Astrocyte (in vitro differentiated cells and primary cell): Measurements from ENCODE around the gene PPFIA1. TPM values are rescaled to one million over a fixed set of nuclear protein-coding genes. Genes with fewer than 3 reads are reported as not detected.
"Not testable (repeated sequence)": the region's sequence is repeated elsewhere in the genome, so short reads cannot be mapped to it uniquely, and the experiment has no call there.

ENCODE experiments used
- DNase-seq: peaks from one replicate; pipeline ENCODE4 v3.0.0-alpha.2; 2010; ENCODE audit warnings: low read depth
- FAIRE-seq: peaks from 2 replicates; lab custom pipeline; 2011; peaks lifted over from hg19 to GRCh38; lab: Jason Lieb, UNC
- H2AFZ ChIP-seq: 2 replicates; pipeline ENCODE4 v1.6.0; 2012; ENCODE audit warnings: low read depth, low read length, inconsistent platforms
- H3K27ac ChIP-seq: 2 replicates; pipeline ENCODE4 v1.5.1; 2011; ENCODE audit warnings: low read depth, low read length, inconsistent platforms
- H3K27me3 ChIP-seq: 2 replicates; pipeline ENCODE4 v1.6.0; 2011; ENCODE audit warnings: low read length, inconsistent platforms; ENCODE audit not compliant: insufficient read depth
- H3K36me3 ChIP-seq: 2 replicates; pipeline ENCODE4 v1.5.1; 2011; ENCODE audit warnings: low read length, inconsistent platforms; ENCODE audit not compliant: insufficient read depth
- H3K4me1 ChIP-seq: 2 replicates; pipeline ENCODE4 v1.5.1; 2011; ENCODE audit warnings: low read length, inconsistent platforms; ENCODE audit not compliant: insufficient read depth
- H3K4me2 ChIP-seq: 2 replicates; pipeline ENCODE4 v1.6.0; 2012; ENCODE audit warnings: low read length, inconsistent platforms
- H3K4me3 ChIP-seq: 2 replicates; pipeline ENCODE4 v1.5.1; 2011; ENCODE audit warnings: low read depth, mild to moderate bottlenecking, low read length, inconsistent platforms; ENCODE audit not compliant: insufficient read depth
- H3K79me2 ChIP-seq: 2 replicates; pipeline ENCODE4 v1.6.0; 2012; ENCODE audit warnings: mild to moderate bottlenecking, low read length, inconsistent platforms; ENCODE audit not compliant: insufficient read depth
- H3K9ac ChIP-seq: 2 replicates; pipeline ENCODE4 v1.6.0; 2012; ENCODE audit warnings: mild to moderate bottlenecking, low read length, inconsistent platforms
- H3K9me3 ChIP-seq: 2 replicates; pipeline ENCODE4 v1.5.1; 2012; ENCODE audit warnings: low read depth, mild to moderate bottlenecking, low read length, inconsistent platforms; ENCODE audit not compliant: insufficient read depth
- H4K20me1 ChIP-seq: 2 replicates; pipeline ENCODE4 v1.6.0; 2012; ENCODE audit warnings: low read length, inconsistent platforms; ENCODE audit not compliant: insufficient read depth
- H3K27ac Mint-ChIP-seq: one replicate; pipeline ENCODE4 v1.8.0; 2021; ENCODE audit warnings: mild to moderate bottlenecking, mixed read lengths; ENCODE audit not compliant: unreplicated experiment
- H3K27me3 Mint-ChIP-seq: one replicate; pipeline ENCODE4 v1.8.0; 2021; ENCODE audit warnings: low read depth, mixed read lengths; ENCODE audit not compliant: unreplicated experiment
- H3K36me3 Mint-ChIP-seq: one replicate; pipeline ENCODE4 v1.8.0; 2021; ENCODE audit warnings: low read depth, mixed read lengths; ENCODE audit not compliant: unreplicated experiment
- H3K4me1 Mint-ChIP-seq: one replicate; pipeline ENCODE4 v1.8.0; 2021; ENCODE audit warnings: low read depth, mixed read lengths; ENCODE audit not compliant: unreplicated experiment
- H3K4me3 Mint-ChIP-seq: one replicate; pipeline ENCODE4 v1.8.0; 2021; ENCODE audit warnings: mild to moderate bottlenecking, moderate library complexity, mixed read lengths; ENCODE audit not compliant: unreplicated experiment
- H3K9me3 Mint-ChIP-seq: one replicate; pipeline ENCODE4 v1.8.0; 2021; ENCODE audit warnings: mild to moderate bottlenecking, mixed read lengths; ENCODE audit not compliant: unreplicated experiment
- CTCF ChIP-seq: IDR thresholded peaks from 2 replicates; pipeline ENCODE4 v1.5.1; 2011; ENCODE audit warnings: low read depth, mild to moderate bottlenecking, inconsistent platforms, low read length, moderate library complexity; ENCODE audit not compliant: insufficient read depth
- EZH2 ChIP-seq: IDR thresholded peaks from 2 replicates; pipeline ENCODE4 v1.6.1; 2012; ENCODE audit warnings: mild to moderate bottlenecking, low read length, inconsistent platforms; ENCODE audit not compliant: insufficient read depth
- total RNA-seq: library from RNA; stranded (reverse); gene quantifications from 2 replicates; pipeline ENCODE4 v1.2.1, GENCODE V29; 2021

The PPFIA1 gene
- total RNA-seq, 1 donor from 2014 or later: 54.7 TPM

DNA sequence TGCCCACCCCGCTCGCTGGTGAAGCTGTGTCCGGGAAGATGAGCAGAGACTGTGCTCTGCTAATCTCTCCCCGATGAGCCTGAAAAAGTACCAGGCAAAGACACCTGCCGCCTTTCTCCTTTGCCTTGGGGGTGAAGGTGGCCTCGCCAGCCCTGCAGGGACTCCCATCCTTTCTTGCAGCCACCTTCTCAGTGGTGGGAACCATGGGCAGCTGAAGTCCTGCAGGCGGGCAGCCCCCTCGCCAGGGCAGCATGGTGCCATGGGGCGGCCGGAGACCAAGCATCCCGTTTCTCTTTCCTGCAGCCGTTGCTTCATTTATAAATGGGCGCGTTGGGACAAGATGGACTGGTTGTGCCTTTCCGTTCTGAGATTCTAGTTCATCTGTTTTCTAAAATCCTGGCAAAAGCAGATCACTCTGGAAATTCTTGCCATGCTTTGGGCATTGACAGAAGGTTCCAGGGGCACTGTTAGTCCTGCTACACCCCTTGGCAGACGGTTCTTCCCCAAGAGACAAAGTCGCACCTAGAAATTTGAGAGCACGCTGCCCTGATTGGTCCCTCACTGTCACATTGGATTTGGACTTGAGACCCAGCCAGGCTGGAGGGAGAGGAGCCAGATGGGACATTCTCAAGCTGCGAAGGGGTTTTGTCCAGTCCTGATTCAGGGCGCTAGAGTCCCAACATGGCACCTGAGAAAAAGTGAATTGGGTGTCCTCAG lies 135.3 kb downstream of the PPFIA1 start:
- no peak for FAIRE-seq

DNA sequence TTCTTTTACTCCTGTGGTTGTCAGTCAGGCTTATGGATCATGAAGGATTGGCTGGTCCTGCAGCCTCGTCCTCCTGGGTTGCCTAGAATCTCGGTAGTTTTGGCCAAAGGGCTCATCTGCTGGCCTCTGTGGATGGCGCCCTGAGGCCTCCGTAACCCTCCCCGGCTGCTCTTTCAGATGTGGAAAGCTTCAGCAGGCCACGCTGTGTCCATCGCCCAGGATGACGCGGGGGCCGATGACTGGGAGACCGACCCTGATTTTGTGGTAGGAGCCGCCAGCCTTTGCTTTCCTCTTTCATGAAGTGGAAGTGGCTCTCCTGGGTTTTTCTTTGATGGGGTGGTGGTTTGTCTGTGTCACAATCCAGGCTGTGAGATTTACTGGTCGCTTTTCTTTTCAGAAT lies 136.6 kb downstream of the PPFIA1 start:
- Mint-ChIP-seq H3K4me1 (peaks cover 23% of the 10 kb centered on the region), H3K9me3 (no peaks in the 10 kb centered on the region), H3K27ac (no peak overlapping the region), H3K27me3 (no peaks in the 10 kb centered on the region), H3K36me3 (peaks cover 15% of the 10 kb centered on the region), H3K4me3 (no peak overlapping the region)
- Histone ChIP-seq H3K79me2 (peaks cover 87% of the 10 kb centered on the region), H3K27me3 (no peaks in the 10 kb centered on the region), H3K27ac (no peak overlapping the region), H3K9me3 (no peaks in the 10 kb centered on the region), H3K4me2 (no peak overlapping the region), H3K4me3 (no peak overlapping the region), H3K36me3 (peaks cover 58% of the 10 kb centered on the region), H3K9ac (no peak overlapping the region), H4K20me1 (peaks cover 96% of the 10 kb centered on the region), H3K4me1 (peaks cover 4% of the 10 kb centered on the region), H2AFZ (no peak overlapping the region)
- FAIRE-seq (no peak), DNase-seq (no peak)
- TF ChIP-seq CTCF (no peak), EZH2 (no peak)

More for the DNA sequence above, 135.3 kb downstream of the PPFIA1 start:
- Histone ChIP-seq H3K27ac (no peak overlapping the region), H3K4me1 (peaks cover 5% of the 10 kb centered on the region), H3K27me3 (no peaks in the 10 kb centered on the region), H3K9ac (no peak overlapping the region), H3K79me2 (peaks cover 90% of the 10 kb centered on the region), H4K20me1 (peaks cover 97% of the 10 kb centered on the region), H2AFZ (no peak overlapping the region), H3K36me3 (peaks cover 50% of the 10 kb centered on the region), H3K4me2 (no peak overlapping the region), H3K9me3 (no peaks in the 10 kb centered on the region), H3K4me3 (no peak overlapping the region)
- H3K4me3 Mint-ChIP-seq: no peak overlapping the region
- H3K36me3 Mint-ChIP-seq: peaks cover 11% of the 10 kb centered on the region
- H3K9me3 Mint-ChIP-seq: no peaks in the 10 kb centered on the region
- DNase-seq: no peak
- H3K4me1 Mint-ChIP-seq: peaks cover 24% of the 10 kb centered on the region
- TF ChIP-seq CTCF (no peak), EZH2 (no peak)
- no peaks in the 10 kb centered on the region for H3K27me3 Mint-ChIP-seq
- no peak overlapping the region for H3K27ac Mint-ChIP-seq

GRCh38 chr11:70407814-70408213 lies 137.3 kb downstream of the PPFIA1 start:
- Histone ChIP-seq H2AFZ (no peak overlapping the region), H3K79me2 (peaks cover 86% of the 10 kb centered on the region), H3K27me3 (no peaks in the 10 kb centered on the region), H3K9me3 (no peaks in the 10 kb centered on the region), H3K4me3 (no peak overlapping the region), H3K9ac (no peak overlapping the region), H3K36me3 (peaks cover 64% of the 10 kb centered on the region), H4K20me1 (peaks cover 96% of the 10 kb centered on the region), H3K4me2 (no peak overlapping the region), H3K4me1 (no peaks in the 10 kb centered on the region), H3K27ac (no peak overlapping the region)
- Mint-ChIP-seq H3K27me3 (no peaks in the 10 kb centered on the region), H3K4me1 (peaks cover 17% of the 10 kb centered on the region), H3K27ac (no peak overlapping the region), H3K36me3 (peaks cover 18% of the 10 kb centered on the region), H3K9me3 (no peaks in the 10 kb centered on the region), H3K4me3 (no peak overlapping the region)
- TF ChIP-seq EZH2 (no peak), CTCF (no peak)
- DNase-seq: no peak
- no peak for FAIRE-seq

DNA sequence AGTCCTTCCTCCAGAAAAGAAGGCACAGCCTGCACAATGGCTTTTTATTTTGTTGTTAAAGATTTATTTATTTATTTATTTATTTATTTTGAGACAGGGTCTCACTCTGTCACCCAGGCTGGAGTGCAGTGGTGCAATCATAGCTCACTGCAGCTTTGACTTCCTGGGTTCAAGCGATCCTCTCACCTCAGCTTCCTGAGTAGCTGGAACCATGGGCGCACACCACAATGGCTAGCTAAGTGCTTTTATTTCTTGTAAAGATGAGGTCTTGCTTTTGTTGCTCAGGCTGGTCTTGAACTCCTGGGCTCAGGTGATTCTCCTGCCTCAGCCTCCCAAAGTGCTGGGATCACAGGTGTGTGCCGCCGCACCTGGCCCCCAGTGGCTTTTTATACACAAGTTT lies 137.8 kb downstream of the PPFIA1 start:
- peaks cover 96% of the 10 kb centered on the region for H4K20me1 ChIP-seq
- peaks cover 22% of the 10 kb centered on the region for H3K36me3 Mint-ChIP-seq

More for the DNA sequence above, 137.8 kb downstream of the PPFIA1 start:
- H3K36me3 ChIP-seq: peaks cover 68% of the 10 kb centered on the region
- DNase-seq, H3K4me3 Mint-ChIP-seq, H3K27ac Mint-ChIP-seq, H3K27me3 Mint-ChIP-seq, H3K9me3 ChIP-seq, H3K4me3 ChIP-seq, H3K9me3 Mint-ChIP-seq, FAIRE-seq, H3K4me2 ChIP-seq, H2AFZ ChIP-seq, H3K4me1 ChIP-seq, H3K27me3 ChIP-seq, H3K27ac ChIP-seq, H3K9ac ChIP-seq: not testable (repeated sequence)
- peaks cover 13% of the 10 kb centered on the region for H3K4me1 Mint-ChIP-seq
- peaks cover 85% of the 10 kb centered on the region for H3K79me2 ChIP-seq
